ENCODE data around the gene PHKA1.
"Not testable (repeated sequence)": the region's sequence is repeated elsewhere in the genome, so short reads cannot be mapped to it uniquely, and the experiment has no call there.

Gene PHKA1

GRCh38 chrX:72683631-72684030 is 30.5 kb downstream of the PHKA1 start:
- Histone ChIP-seq H4K20me1 (no peaks in the 10 kb centered on the region; a peak in 1 of 22 replicates), H3K9me3 (replicated peaks in 1 of 11) (peaks cover 15 to 30% (median 28%) of the 10 kb centered on the region in 11 experiments), H3K9ac (no peak overlapping the region), H3K4me1 (no peaks in the 10 kb centered on the region), H3K4me3 (no peak overlapping the region), H3K27ac (no peak overlapping the region), H3K27me3 (peaks cover 28 to 65% (median 56%) of the 10 kb centered on the region in 11 experiments), H3K4me2 (no peak overlapping the region), H3K36me3 (no peaks in the 10 kb centered on the region)
- TF ChIP-seq Cebpa-rat (IDR thresholded peaks at IDR 0.05) = no peak

- Histone ChIP-seq H3K27me3 (peaks cover 33 to 57% (median 52%) of the 10 kb centered on the region in 11 experiments), H4K20me1 (no peaks in the 10 kb centered on the region), H3K9me3 (replicated peaks in 1 of 11) (peaks cover 11 to 25% (median 16%) of the 10 kb centered on the region in 11 experiments; a peak in 20 of 22 replicates), H3K4me1 (no peaks in the 10 kb centered on the region), H3K4me2 (no peak overlapping the region), H3K4me3 (no peak overlapping the region), H3K36me3 (no peaks in the 10 kb centered on the region), H3K27ac (no peak overlapping the region), H3K9ac (no peak overlapping the region)
- TF ChIP-seq Cebpa-rat (IDR thresholded peaks at IDR 0.05) = no peak
Observed at GRCh38 chrX:72676465-72676864, 37.6 kb downstream of the PHKA1 start.

DNA sequence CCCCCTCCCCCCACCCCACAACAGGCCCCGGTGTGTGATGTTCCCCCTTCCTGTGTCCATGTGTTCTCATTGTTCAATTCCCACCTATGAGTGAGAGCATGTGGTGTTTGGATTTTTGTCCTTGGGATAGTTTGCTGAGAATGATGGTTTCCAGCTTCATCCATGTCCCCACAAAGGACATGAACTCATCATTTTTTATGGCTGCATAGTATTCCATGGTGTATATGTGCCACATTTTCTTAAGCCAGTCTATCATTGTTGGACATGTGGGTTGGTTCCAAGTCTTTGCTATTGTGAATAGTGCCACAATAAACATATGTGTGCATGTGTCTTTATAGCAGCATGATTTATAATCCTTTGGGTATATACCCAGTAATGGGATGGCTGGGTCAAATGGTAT is 40.2 kb downstream of the PHKA1 start:
- not testable (repeated sequence) for H3K9me3 ChIP-seq (replicated peaks in 1 of 11); H4K20me1 ChIP-seq; H3K9ac ChIP-seq; H3K4me2 ChIP-seq; H3K4me3 ChIP-seq; H3K4me1 ChIP-seq; H3K36me3 ChIP-seq; H3K27ac ChIP-seq
- H3K27me3 ChIP-seq = peaks cover 34 to 55% (median 49%) of the 10 kb centered on the region in 11 experiments

DNA sequence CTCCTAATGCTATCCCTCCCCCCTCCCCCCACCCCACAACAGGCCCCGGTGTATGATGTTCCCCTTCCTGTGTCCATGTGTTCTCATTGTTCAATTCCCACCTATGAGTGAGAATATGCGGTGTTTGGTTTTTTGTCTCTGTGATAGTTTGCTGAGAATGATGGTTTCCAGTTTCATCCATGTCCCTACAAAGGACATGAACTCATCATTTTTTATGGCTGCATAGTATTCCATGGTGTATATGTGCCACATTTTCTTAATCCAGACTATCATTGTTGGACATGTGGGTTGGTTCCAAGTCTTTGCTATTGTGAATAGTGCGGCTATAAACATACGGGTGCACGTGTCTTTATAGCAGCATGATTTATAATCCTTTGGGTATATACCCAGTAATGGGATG is 44.6 kb downstream of the PHKA1 start:
- not testable (repeated sequence) for H3K4me2 ChIP-seq; H3K9ac ChIP-seq; H3K4me1 ChIP-seq; H3K27ac ChIP-seq; H3K36me3 ChIP-seq; H3K9me3 ChIP-seq (replicated peaks in 1 of 11); H4K20me1 ChIP-seq; H3K4me3 ChIP-seq
- peaks cover 45 to 59% (median 51%) of the 10 kb centered on the region in 11 experiments for H3K27me3 ChIP-seq

GRCh38 chrX:72666451-72666850 is 47.7 kb downstream of the PHKA1 start:
- peaks cover 65 to 77% (median 75%) of the 10 kb centered on the region in 11 experiments for H3K27me3 ChIP-seq
- H3K27ac ChIP-seq = no peak overlapping the region
- no peak overlapping the region for H3K4me3 ChIP-seq
- no peaks in the 10 kb centered on the region for H4K20me1 ChIP-seq
- TF ChIP-seq Cebpa-rat (IDR thresholded peaks at IDR 0.05) = no peak
- H3K9ac ChIP-seq = no peak overlapping the region
- H3K9me3 ChIP-seq (replicated peaks in 1 of 11) = peaks cover 0 to 9% (median 0%) of the 10 kb centered on the region in 11 experiments; a peak in 3 of 22 replicates
- no peak overlapping the region for H3K4me2 ChIP-seq
- H3K36me3 ChIP-seq = no peaks in the 10 kb centered on the region
- H3K4me1 ChIP-seq = no peaks in the 10 kb centered on the region

- Histone ChIP-seq H3K27me3 (peaks cover 79 to 100% (median 94%) of the 10 kb centered on the region in 11 experiments), H3K4me2 (no peak overlapping the region)
Observed at GRCh38 chrX:72663737-72664136, 50.4 kb downstream of the PHKA1 start.

GRCh38 chrX:72662020-72662747 is 51.9 kb downstream of the PHKA1 start:
- Histone ChIP-seq H3K4me3 (no peak overlapping the region), H3K27ac (no peak overlapping the region), H3K27me3 (peaks cover 83 to 100% (median 96%) of the 10 kb centered on the region in 11 experiments), H3K4me1 (no peaks in the 10 kb centered on the region), H3K36me3 (no peaks in the 10 kb centered on the region), H3K9ac (no peak overlapping the region), H3K9me3 (replicated peaks in 1 of 11) (peaks cover 0 to 9% (median 0%) of the 10 kb centered on the region in 11 experiments; a peak in 3 of 22 replicates), H4K20me1 (no peaks in the 10 kb centered on the region; a peak in 1 of 22 replicates), H3K4me2 (no peak overlapping the region)
- TF ChIP-seq Cebpa-rat (IDR thresholded peaks at IDR 0.05) = no peak

More at GRCh38 chrX:72663737-72664136, 50.4 kb downstream of the PHKA1 start:
- Histone ChIP-seq H3K4me1 (no peaks in the 10 kb centered on the region), H4K20me1 (no peaks in the 10 kb centered on the region), H3K9ac (no peak overlapping the region), H3K9me3 (replicated peaks in 1 of 11) (peaks cover 0 to 9% (median 0%) of the 10 kb centered on the region in 11 experiments; a peak in 3 of 22 replicates), H3K27ac (no peak overlapping the region), H3K36me3 (no peaks in the 10 kb centered on the region), H3K4me3 (no peak overlapping the region)
- TF ChIP-seq Cebpa-rat (IDR thresholded peaks at IDR 0.05) = no peak

DNA sequence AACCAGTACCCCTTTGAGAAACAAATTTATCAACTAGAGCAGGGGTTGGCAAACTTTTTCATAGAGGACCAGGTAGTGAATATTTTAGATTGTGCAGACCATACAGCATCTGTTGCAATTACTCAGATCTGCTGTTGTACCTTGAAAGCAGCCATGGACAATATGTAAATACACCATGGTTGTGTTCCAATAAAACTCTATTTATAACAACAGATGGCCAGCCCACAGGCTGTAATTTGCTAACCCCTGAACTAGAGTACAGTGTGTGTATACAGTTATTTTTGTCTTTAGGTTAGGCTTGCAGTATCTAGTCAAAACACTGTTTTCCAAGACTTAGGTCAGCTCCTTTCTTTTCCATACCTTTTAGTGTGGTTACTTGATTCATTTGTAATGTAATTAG is 54.4 kb downstream of the PHKA1 start:
- no peak for TF ChIP-seq Cebpa-rat (IDR thresholded peaks at IDR 0.05)
- Histone ChIP-seq H3K36me3 (no peaks in the 10 kb centered on the region), H3K9ac (no peak overlapping the region), H3K27ac (no peak overlapping the region), H3K4me3 (no peak overlapping the region), H3K9me3 (replicated peaks in 1 of 11) (peaks cover 0 to 9% (median 0%) of the 10 kb centered on the region in 11 experiments; a peak in 3 of 22 replicates), H3K4me2 (no peak overlapping the region), H4K20me1 (no peaks in the 10 kb centered on the region; a peak in 1 of 22 replicates), H3K4me1 (no peaks in the 10 kb centered on the region), H3K27me3 (peaks cover 72 to 94% (median 88%) of the 10 kb centered on the region in 11 experiments)

DNA sequence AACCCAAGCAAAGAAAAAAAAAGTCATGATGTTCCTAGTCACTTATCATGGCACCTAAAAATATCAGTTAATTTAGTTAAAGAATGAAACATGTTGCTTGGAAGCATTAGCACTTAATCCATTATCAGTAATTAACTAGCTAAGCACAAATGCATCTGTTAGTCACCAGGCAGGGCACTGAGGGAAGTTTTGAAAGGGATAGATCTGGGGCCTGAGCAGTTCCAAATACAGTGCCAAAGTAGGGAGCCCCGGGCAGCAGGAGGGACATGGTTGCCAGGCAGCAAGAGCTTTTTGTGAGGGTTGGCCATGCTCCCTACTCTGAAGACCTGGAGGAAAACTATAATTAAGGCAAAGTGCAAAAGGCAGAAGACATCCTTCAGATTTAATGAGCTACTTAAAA is 62.0 kb downstream of the PHKA1 start:
- Histone ChIP-seq H3K36me3 (no peaks in the 10 kb centered on the region), H3K27ac (no peak overlapping the region), H3K4me3 (no peak overlapping the region), H3K27me3 (peaks cover 64 to 92% (median 88%) of the 10 kb centered on the region in 11 experiments), H3K9ac (no peak overlapping the region), H3K4me1 (no peaks in the 10 kb centered on the region), H3K9me3 (replicated peaks in 1 of 11) (no peaks in the 10 kb centered on the region), H3K4me2 (no peak overlapping the region), H4K20me1 (no peaks in the 10 kb centered on the region)
- no peak for TF ChIP-seq Cebpa-rat (IDR thresholded peaks at IDR 0.05)

DNA sequence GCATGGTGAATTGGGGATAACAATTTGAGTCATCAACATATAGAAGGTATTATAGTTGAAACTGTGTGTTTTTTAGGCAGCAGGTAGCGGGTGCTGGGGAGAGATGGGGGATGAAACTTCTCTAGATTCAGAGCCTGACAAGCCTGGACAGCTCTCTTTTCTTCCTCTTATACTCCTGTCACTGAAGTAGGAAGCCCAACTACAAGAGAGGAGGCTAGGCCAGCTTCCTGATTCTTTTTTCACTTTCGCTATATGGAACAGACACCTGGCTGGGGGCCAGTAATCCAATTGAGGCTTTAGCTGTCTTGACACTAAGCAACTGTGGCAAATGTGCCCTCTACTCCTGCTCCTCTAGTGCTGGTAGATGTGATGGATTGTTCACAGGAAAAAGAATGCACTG is 69.2 kb downstream of the PHKA1 start:
- Histone ChIP-seq H3K4me3 (no peak overlapping the region), H3K9me3 (replicated peaks in 1 of 11) (no peaks in the 10 kb centered on the region), H3K4me2 (no peak overlapping the region), H3K27ac (no peak overlapping the region), H4K20me1 (no peaks in the 10 kb centered on the region), H3K4me1 (peaks cover 0 to 7% (median 0%) of the 10 kb centered on the region in 10 experiments; a peak in 1 of 20 replicates), H3K9ac (no peak overlapping the region), H3K27me3 (peaks cover 64 to 99% (median 90%) of the 10 kb centered on the region in 11 experiments), H3K36me3 (no peaks in the 10 kb centered on the region)
- TF ChIP-seq Cebpa-rat (IDR thresholded peaks at IDR 0.05) = no peak

All from BLaER1 treated with 17β-estradiol and CSF1 and Interleukin-3, amounts not matched to agents 10 nM and 100 nM (cell line).